ENCODE data around the gene TAGLN. TPM values are rescaled to one million over a fixed set of nuclear protein-coding genes. Genes with fewer than 3 reads are reported as not detected.

The TAGLN gene
- polyA plus RNA-seq, 1 donor, result 806 TPM

- Histone ChIP-seq H3K9me3 (ENCODE audit: control insufficient read depth, low read depth, low read length) (no peaks in the 10 kb centered on the region), H3K4me3 (ENCODE audit: low read length) (no peak overlapping the region), H3K27ac (ENCODE audit: low read length) (no peak overlapping the region), H3K27me3 (ENCODE audit: control insufficient read depth, insufficient read depth, low read length) (no peaks in the 10 kb centered on the region), H3K36me3 (ENCODE audit: control insufficient read depth, insufficient read depth, low read length) (peaks cover 30% of the 10 kb centered on the region), H3K4me1 (ENCODE audit: control insufficient read depth, insufficient read depth, low read length) (no peaks in the 10 kb centered on the region)
- no peak for DNase-seq
- WGBS (ENCODE audit: insufficient coverage, low lambda C conversion rate), result no CpG with 5 or more reads among the region's 2 CpGs
Observed at GRCh38 chr11:117256573-117256972, 57.4 kb downstream of the TAGLN start.

Other genes with a start within 250 kb of the TAGLN start
- gene SIK3, start 100.9 kb upstream of the TAGLN start, polyA plus RNA-seq, result 34.6 TPM
- gene PAFAH1B2, start 55.1 kb upstream of the TAGLN start, polyA plus RNA-seq, result 47.9 TPM
- gene SIDT2, start 20.6 kb upstream of the TAGLN start, polyA plus RNA-seq, result 94.9 TPM
- 27.8 TPM for gene PCSK7, start 32.7 kb downstream of the TAGLN start, polyA plus RNA-seq
- 20.2 TPM for gene RNF214, start 33.3 kb downstream of the TAGLN start, polyA plus RNA-seq
- gene BACE1-AS, start 92.0 kb downstream of the TAGLN start, polyA plus RNA-seq, result 14.9 TPM
- gene BACE1, start 116.9 kb downstream of the TAGLN start, polyA plus RNA-seq, result 37.1 TPM
- 31.0 TPM for gene CEP164, start 128.5 kb downstream of the TAGLN start, polyA plus RNA-seq

Data from large intestine (tissue), 3 donors.